HG02973 (cell line): ENCODE measurements around the gene COG3.

Source experiments
- ATAC-seq: cut with Tn5 transposase; IDR thresholded peaks from one replicate; pipeline ENCODE4 v1.9.1; 2021; ENCODE audit warnings: moderate library complexity; ENCODE audit not compliant: unreplicated experiment

The COG3 gene

GRCh38 chr13:45503658-45504057, 38.9 kb downstream of the COG3 start:
- ATAC-seq, result no peak

- no peak for ATAC-seq
Measured at GRCh38 chr13:45506811-45507210, 42.1 kb downstream of the COG3 start.

DNA sequence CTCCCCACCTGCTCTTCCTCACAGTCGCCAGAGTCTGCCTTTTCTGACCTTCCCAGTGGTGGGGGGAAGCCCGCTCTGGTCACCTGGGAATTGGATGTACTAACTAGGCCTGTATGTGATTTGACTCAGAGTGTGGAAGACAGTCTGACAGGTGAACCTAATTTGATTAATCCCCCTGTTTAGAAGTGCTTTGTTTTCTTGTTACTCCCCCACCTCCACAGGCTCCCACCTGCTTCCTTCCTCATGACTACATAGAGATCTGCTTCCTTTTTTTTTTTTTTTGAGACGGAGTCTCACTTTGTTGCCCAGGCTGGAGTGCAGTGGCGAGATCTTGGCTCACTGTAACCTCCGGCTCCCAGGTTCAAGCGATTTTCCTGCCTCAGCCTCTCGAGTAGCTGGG, 44.0 kb downstream of the COG3 start:
- no peak for ATAC-seq

- ATAC-seq, result no peak
Measured at GRCh38 chr13:45510672-45511071, 45.9 kb downstream of the COG3 start.

- no peak for ATAC-seq
Measured at GRCh38 chr13:45511310-45512097, 46.8 kb downstream of the COG3 start.

DNA sequence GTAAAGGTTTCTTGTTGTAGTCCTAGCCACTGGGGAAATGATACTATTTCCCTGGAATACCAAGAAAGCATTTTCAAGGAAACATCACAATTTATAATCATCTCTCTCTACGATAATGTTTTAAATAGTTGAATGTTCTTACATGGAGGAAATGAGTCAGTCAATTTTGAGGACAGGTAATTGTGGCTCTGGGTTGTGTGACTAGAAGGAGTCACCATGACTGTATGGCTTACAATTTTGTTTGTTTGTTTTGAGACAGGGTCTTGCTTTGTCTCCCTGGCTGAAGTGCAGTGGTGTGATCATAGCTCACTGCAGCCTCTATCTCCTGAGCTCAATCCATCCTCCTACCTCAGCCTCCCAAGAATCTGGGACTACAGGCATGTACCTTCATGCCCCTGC, 47.4 kb downstream of the COG3 start:
- no peak for ATAC-seq

GRCh38 chr13:45516757-45517156, 52.0 kb downstream of the COG3 start:
- ATAC-seq, result no peak

DNA sequence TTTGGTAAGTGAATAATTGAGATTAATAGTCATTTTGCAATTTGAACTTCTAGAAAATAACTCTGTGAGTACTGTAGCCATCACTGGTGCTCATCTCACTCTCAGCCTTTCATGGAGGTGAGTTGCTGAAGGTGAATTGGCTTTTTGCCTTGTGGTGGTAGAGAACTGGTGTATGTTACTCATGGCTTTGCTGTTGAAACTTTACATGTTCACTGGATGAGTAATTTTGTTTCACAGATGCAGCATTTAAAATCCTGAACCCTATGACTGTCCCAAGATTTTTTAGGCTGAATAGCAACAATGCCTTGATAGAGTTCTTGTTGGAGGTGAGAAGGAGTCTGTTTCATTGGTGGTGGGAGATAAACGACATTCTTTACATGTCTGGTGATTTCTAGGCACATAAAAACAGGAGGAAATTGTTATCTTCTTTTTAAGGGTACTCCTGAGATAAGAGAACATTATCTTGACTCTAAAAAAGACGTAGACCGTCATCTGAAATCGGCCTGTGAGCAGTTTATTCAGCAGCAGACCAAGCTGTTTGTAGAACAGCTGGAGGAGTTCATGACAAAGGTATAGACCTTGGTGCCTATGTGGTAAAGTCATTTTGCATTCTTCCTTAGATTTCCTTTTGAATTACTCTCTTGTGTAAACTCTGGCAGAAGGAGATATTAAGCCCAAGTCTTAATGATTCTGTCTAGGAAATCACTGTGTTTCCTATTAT, 53.9 kb downstream of the COG3 start:
- no peak for ATAC-seq

DNA sequence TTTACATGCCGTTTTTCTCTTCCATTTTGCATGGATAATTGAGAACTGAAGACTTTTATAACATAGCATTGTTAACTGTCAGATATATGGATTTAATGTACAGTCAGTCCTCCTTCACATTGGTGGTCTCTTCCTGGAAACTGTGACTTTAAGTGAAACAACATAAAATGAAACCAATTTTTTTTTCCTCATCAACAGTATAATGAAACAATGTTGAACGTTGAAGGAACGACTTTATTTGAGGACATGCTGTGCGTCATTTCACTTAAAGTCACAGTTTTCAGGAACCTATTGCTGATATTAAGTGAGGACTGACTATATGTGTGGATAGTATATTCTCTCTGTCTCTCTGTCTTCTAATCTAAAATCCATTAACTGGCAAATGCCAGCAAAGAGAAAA, 54.8 kb downstream of the COG3 start:
- no peak for ATAC-seq

DNA sequence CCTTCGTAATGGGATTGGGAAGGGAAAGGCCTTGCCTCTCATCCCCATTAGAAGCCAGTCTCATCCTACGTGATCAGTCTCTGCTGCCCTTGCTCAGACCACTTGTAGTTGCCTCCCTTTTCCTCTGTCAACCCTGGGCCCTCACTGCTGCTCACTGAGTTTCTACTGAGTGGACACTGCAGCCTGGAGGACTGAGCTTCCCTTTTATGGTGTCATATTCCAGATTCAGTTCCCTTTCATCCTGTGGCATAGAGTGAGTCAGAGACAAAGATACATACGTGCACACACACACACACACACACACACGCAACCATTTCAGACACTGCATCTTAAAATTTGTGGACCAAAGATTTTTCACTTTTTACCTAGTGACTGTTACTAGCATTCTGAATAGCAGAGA, 56.6 kb downstream of the COG3 start:
- no peak for ATAC-seq

- ATAC-seq, result no peak
Measured at GRCh38 chr13:45522571-45522970, 57.8 kb downstream of the COG3 start.

GRCh38 chr13:45527699-45528462, 63.1 kb downstream of the COG3 start:
- no peak for ATAC-seq

GRCh38 chr13:45529758-45530157, 65.0 kb downstream of the COG3 start:
- ATAC-seq, result no peak

DNA sequence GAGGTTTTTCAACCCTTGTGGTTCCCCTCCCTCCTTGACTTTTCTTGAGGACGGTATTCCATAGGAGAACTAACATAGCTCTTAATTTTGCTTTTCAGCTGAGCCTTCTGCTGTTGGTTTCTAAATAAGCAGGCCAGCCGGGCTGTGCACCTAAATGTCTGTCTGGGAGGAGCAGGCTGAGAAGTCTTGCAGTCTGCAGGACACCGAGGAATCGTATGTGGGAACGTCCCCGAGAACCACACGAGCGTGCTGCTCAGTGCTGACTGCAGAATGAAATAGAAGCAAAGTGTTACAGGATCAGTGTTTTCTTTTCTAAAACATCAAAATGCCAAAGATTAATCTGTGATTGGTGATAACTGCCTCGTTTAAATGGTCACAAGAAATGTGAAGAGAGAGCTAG, 69.9 kb downstream of the COG3 start:
- ATAC-seq, result no peak

GRCh38 chr13:45536224-45536623, 71.5 kb downstream of the COG3 start:
- ATAC-seq, result no peak

DNA sequence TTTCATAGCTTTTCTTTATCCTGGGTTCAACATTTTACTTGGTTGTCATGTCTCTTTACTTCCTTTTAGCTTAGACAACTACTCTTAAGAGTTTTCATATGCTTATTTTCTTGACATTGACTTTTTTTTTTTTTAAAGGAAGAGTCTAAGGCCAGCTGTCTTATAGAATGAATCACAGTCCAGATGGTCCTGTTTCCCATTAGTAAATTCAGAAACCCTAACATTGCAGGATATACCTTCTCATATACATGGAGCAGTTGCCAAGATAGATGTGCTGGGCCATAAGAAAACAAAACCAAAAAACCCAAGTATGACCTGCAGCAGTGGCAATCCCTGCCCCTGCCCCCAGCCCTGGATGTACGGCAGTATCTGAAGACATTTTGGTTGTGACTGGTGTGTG, 72.8 kb downstream of the COG3 start:
- ATAC-seq, result no peak

GRCh38 chr13:45538382-45538781, 73.6 kb downstream of the COG3 start:
- ATAC-seq, result no peak

DNA sequence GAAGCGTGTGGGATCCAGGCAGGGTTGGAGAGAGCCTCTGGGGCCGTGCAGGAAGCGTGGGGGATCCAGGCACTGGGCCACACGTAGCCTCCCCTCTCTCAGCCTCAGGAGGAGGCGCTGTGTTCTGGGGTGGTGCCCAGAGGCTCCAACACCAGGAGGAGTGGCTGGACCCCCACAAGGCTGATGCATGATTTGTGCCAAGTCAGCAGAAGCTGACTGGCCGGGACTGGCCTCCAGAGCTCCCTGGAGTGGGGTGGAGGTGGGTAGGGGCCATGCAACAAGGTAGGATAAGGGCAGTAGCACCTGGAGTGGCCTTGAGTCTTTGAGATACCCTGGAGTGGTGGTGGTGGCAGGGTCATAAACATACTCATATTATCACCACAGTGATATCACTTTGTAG, 75.5 kb downstream of the COG3 start:
- no peak for ATAC-seq

- no peak for ATAC-seq
Measured at GRCh38 chr13:45540864-45541263, 76.1 kb downstream of the COG3 start.

- ATAC-seq, result no peak
Measured at GRCh38 chr13:45541806-45542205, 77.1 kb downstream of the COG3 start.

DNA sequence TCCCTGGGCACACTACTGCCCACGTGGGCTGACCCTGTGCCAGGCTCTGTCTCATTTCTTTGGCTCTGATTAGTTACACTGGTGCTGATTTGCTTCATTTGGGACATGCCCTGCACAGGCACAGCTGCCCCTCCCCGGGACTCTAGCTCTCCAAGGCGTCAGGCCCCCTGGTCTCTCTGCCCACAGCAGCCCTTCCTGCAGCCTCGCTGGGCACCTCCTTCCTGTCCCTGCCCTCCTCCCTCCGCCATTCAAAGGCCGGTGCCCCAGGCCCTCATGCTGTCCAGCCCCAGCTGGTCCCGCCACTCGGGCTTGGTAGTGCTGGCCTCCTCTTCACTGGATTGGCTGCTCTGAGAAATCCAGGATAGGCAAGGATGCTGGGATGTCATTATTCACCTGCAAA, 77.7 kb downstream of the COG3 start:
- no peak for ATAC-seq

DNA sequence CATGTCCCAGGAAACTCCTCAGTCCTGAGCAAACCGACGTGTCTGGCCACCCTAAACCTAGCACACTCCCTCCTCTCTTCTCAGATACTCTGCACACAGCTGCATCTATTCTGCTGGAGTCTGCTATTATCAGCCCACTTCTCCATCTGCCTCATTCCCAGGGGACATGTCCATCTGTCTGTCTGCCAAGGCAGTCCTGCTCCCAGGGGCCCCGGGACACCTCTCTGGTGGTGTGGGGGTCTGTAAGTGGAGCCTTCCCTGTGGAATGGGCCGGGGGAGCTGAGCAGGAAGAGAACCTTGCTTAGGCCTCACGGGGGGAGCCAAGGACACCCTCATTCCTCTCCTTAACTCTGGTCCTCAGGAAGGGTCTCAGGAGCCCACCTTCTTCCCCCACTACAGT, 78.1 kb downstream of the COG3 start:
- ATAC-seq, result no peak
